DMS 273 (cell line): ENCODE data around the gene DRP2.
A peak's percentile ranks its signal among the peaks of the same experiment; 100 is the strongest.
"Not testable (repeated sequence)": the region's sequence is repeated elsewhere in the genome, so short reads cannot be mapped to it uniquely, and the experiment has no call there.

Experiments used
- DNase-seq: peaks from one replicate; lab custom pipeline; 2025; ENCODE audit not compliant: unreplicated experiment; lab: John Stamatoyannopoulos, UW

The DRP2 gene

GRCh38 chrX:101237041-101237440 lies 17.5 kb downstream of the DRP2 start:
- DNase-seq, result no peak

GRCh38 chrX:101241531-101241930 lies 21.9 kb downstream of the DRP2 start:
- no peak for DNase-seq

GRCh38 chrX:101252634-101253033 lies 33.0 kb downstream of the DRP2 start:
- DNase-seq, result no peak

- peak; percentile 22 for DNase-seq
These were observed 38.1 kb downstream of the DRP2 start for GRCh38 chrX:101257448-101258258.

GRCh38 chrX:101258259-101258581 lies 38.6 kb downstream of the DRP2 start:
- DNase-seq, result no peak

GRCh38 chrX:101260435-101260834 lies 40.8 kb downstream of the DRP2 start:
- DNase-seq, result peak; percentile 41

- no peak for DNase-seq
These were observed 43.0 kb downstream of the DRP2 start for GRCh38 chrX:101262590-101262989.

GRCh38 chrX:101263766-101264165 lies 44.2 kb downstream of the DRP2 start:
- DNase-seq, result no peak

- no peak for DNase-seq
These were observed 46.4 kb downstream of the DRP2 start for GRCh38 chrX:101265869-101266428.

GRCh38 chrX:101274198-101274597 lies 54.6 kb downstream of the DRP2 start:
- no peak for DNase-seq

GRCh38 chrX:101276238-101276637 lies 56.7 kb downstream of the DRP2 start:
- DNase-seq, result no peak

GRCh38 chrX:101287402-101287801 lies 67.8 kb downstream of the DRP2 start:
- DNase-seq, result peak; percentile 72

- peak; percentile 17 for DNase-seq
These were observed 71.5 kb downstream of the DRP2 start, which contains the start of gene TAF7L for GRCh38 chrX:101290957-101291603. TAF7L (minus strand) TSS chrX:101291334; CDS start chrX:101287543, 3,791 bp downstream.

- not testable (repeated sequence) for DNase-seq
These were observed 76.0 kb downstream of the DRP2 start for GRCh38 chrX:101295603-101296002.

- no peak for DNase-seq
These were observed 84.2 kb downstream of the DRP2 start for GRCh38 chrX:101303790-101304189.
